ENCODE data around the gene ZFP3.
"Not testable (repeated sequence)": the region's sequence is repeated elsewhere in the genome, so short reads cannot be mapped to it uniquely, and the experiment has no call there.

Gene ZFP3

DNA sequence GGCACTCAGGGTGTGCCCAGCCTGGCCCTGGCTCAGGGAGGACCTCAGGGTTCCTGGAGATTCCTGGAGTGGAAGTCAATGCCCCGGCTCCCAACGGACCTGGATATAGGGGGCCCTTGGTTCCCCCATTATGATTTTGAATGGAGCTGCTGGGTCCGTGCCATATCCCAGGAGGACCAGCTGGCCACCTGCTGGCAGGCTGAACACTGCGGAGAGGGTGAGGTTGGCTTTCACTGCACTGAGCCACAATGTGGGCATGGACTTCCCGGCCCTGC, 61.1 kb downstream of the ZFP3 start:
- DNase-seq = no peak

DNA sequence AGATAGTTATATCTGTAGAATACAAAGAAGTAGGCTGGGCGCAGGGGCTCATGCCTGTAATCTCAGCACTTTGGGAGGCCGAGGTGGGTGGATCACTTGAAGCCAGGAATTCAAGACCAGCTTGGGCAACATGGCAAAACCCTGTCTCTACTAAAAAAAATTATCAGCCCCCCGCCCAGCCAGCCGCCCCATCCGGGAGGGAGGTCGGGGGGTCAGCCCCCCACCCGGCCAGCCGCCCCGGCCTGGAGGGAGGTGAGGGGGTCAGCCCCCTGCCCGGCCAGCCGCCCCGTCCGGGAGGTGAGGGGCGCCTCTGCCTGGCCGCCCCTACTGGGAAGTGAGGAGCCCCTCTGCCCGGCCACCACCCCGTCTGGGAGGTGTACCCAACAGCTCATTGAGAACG, 64.6 kb downstream of the ZFP3 start:
- DNase-seq = not testable (repeated sequence)
